GM18858 (cell line): ENCODE results near the gene CCDC102A.

Experiments used
- ATAC-seq: cut with Tn5 transposase; IDR thresholded peaks from one replicate; pipeline ENCODE4 v1.9.1; 2021; ENCODE audit not compliant: unreplicated experiment

The CCDC102A gene

GRCh38 chr16:57479976-57480753, 56.2 kb downstream of the CCDC102A start:
- ATAC-seq: no peak

- no peak for ATAC-seq
These were observed 57.0 kb downstream of the CCDC102A start for GRCh38 chr16:57479205-57479975.

- no peak for ATAC-seq
These were observed 57.8 kb downstream of the CCDC102A start for GRCh38 chr16:57478396-57479204.

GRCh38 chr16:57477531-57478202, 58.7 kb downstream of the CCDC102A start:
- no peak for ATAC-seq

GRCh38 chr16:57476546-57477410, 59.6 kb downstream of the CCDC102A start:
- ATAC-seq: no peak

- peak; percentile 82 for ATAC-seq
These were observed 60.5 kb downstream of the CCDC102A start for GRCh38 chr16:57475711-57476339.

- no peak for ATAC-seq
These were observed 61.4 kb downstream of the CCDC102A start for GRCh38 chr16:57474671-57475661.

- no peak for ATAC-seq
These were observed 62.5 kb downstream of the CCDC102A start for GRCh38 chr16:57473906-57474305.

- ATAC-seq: no peak
These were observed 63.1 kb downstream of the CCDC102A start for GRCh38 chr16:57473176-57473840.

- ATAC-seq: no peak
These were observed 63.7 kb downstream of the CCDC102A start for GRCh38 chr16:57472665-57473060.

GRCh38 chr16:57471852-57472664, 64.3 kb downstream of the CCDC102A start:
- ATAC-seq: no peak

GRCh38 chr16:57471209-57471608, 65.2 kb downstream of the CCDC102A start:
- ATAC-seq: no peak

- no peak for ATAC-seq
These were observed 65.7 kb downstream of the CCDC102A start for GRCh38 chr16:57470711-57471110.

GRCh38 chr16:57469917-57470470, 66.4 kb downstream of the CCDC102A start:
- ATAC-seq: no peak

- ATAC-seq: no peak
These were observed 67.3 kb downstream of the CCDC102A start for GRCh38 chr16:57469046-57469445.

- no peak for ATAC-seq
These were observed 68.0 kb downstream of the CCDC102A start for GRCh38 chr16:57468346-57468745.

GRCh38 chr16:57464523-57464922, 71.8 kb downstream of the CCDC102A start:
- ATAC-seq: no peak
